Peyer's patch (tissue), 4 donors: ENCODE measurements around the gene STH. TPM values are rescaled to one million over a fixed set of nuclear protein-coding genes. Genes with fewer than 3 reads are reported as not detected.
A peak's percentile ranks its signal among the peaks of the same experiment; 100 is the strongest.
"Not testable (repeated sequence)": the region's sequence is repeated elsewhere in the genome, so short reads cannot be mapped to it uniquely, and the experiment has no call there.

Source experiments
- DNase-seq, 3 donors: peaks; one replicate each; pipeline ENCODE4 v3.0.0-alpha.2; 2017 to 2019
- H3K27ac ChIP-seq, 4 donors: fragments of 200-600 bp; sonication (generic); one replicate each; pipeline ENCODE4 v1.5.1; 2016 to 2019
- H3K27me3 ChIP-seq, 2 donors: fragments of 200-600 bp; sonication (generic); one replicate each; pipeline ENCODE4 v1.5.1; 2019
- H3K36me3 ChIP-seq, 3 donors: fragments of 200-600 bp; sonication (generic); one replicate each; pipeline ENCODE4 v1.5.1; 2016 to 2019
- H3K4me1 ChIP-seq, 4 donors: fragments of 200-600 bp; sonication (generic); one replicate each; pipeline ENCODE4 v1.5.1; 2016 to 2019
- H3K4me3 ChIP-seq, 4 donors: fragments of 200-600 bp; sonication (generic); 1 replicate in 3 of 4; 2 replicates in 1 of 4; pipeline ENCODE4 v1.5.1; 2016 to 2019; ENCODE audit warnings: mild to moderate bottlenecking in 1 of 4
- H3K9me3 ChIP-seq, 4 donors: fragments of 200-600 bp; sonication (generic); one replicate each; pipeline ENCODE4 v1.5.1; 2016 to 2019; ENCODE audit warnings: mild to moderate bottlenecking in 1 of 4
- CTCF ChIP-seq, 6 experiments: fragments of 450-650 bp in 4 of 6; fragments of 200-600 bp in 2 of 6; sonication (generic) in 1 of 6; IDR thresholded peaks; one replicate each; pipeline ENCODE4 v1.5.1; 2017 to 2019; ENCODE audit warnings: antibody characterized with exemption in 6 of 6, mild to moderate bottlenecking in 3 of 6, moderate library complexity in 1 of 6
- POLR2A ChIP-seq, 2 donors: fragments of 450-650 bp; IDR thresholded peaks; one replicate each; pipeline ENCODE4 v1.5.1; 2017; ENCODE audit warnings: antibody characterized with exemption in 2 of 2, mild to moderate bottlenecking in 2 of 2, moderate library complexity in 2 of 2
- total RNA-seq, 4 donors: library from RNA; depleted of rRNA; stranded (reverse); fragments of >200 nt; gene quantifications; one replicate each; pipeline ENCODE4 v1.1.0, GENCODE V29; 2016

The STH gene
- total RNA-seq, 4 donors from 2014 or later, result not detected

GRCh38 chr17:46001390-46002310, 2.6 kb downstream of the STH start:
- Histone ChIP-seq H3K4me1 (peaks cover 0 to 17% (median 0%) of the 10 kb centered on the region in 4 donors), H3K36me3 (no peaks in the 10 kb centered on the region), H3K27me3 (no peaks in the 10 kb centered on the region), H3K4me3 (no peak overlapping the region), H3K27ac (no peak overlapping the region), H3K9me3 (no peaks in the 10 kb centered on the region)
- no peak for DNase-seq
- TF ChIP-seq CTCF (IDR thresholded peaks at IDR 0.05), result no peak
- no peak for TF ChIP-seq POLR2A (IDR thresholded peaks at IDR 0.05)

- Histone ChIP-seq H3K4me3 (no peak overlapping the region), H3K4me1 (peaks cover 0 to 17% (median 0%) of the 10 kb centered on the region in 4 donors), H3K9me3 (no peaks in the 10 kb centered on the region), H3K27ac (no peak overlapping the region), H3K36me3 (no peaks in the 10 kb centered on the region), H3K27me3 (no peaks in the 10 kb centered on the region)
- peak; percentile 65 to 88 (median 66) for DNase-seq
- peak; percentile 93 to 97 (median 96) for TF ChIP-seq CTCF (IDR thresholded peaks at IDR 0.05)
- TF ChIP-seq POLR2A (IDR thresholded peaks at IDR 0.05), result no peak
These were observed 3.4 kb downstream of the STH start for GRCh38 chr17:46002311-46002972.

GRCh38 chr17:46002973-46003316, 3.9 kb downstream of the STH start:
- Histone ChIP-seq H3K36me3 (no peaks in the 10 kb centered on the region), H3K27me3 (no peaks in the 10 kb centered on the region), H3K9me3 (no peaks in the 10 kb centered on the region), H3K4me1 (peaks cover 0 to 17% (median 0%) of the 10 kb centered on the region in 4 donors), H3K27ac (no peak overlapping the region), H3K4me3 (no peak overlapping the region)
- no peak for TF ChIP-seq POLR2A (IDR thresholded peaks at IDR 0.05)
- TF ChIP-seq CTCF (IDR thresholded peaks at IDR 0.05), result no peak
- DNase-seq, result no peak

GRCh38 chr17:46003907-46004748, 5.1 kb downstream of the STH start:
- peak overlapping the region in 1 of 4 donors; percentile 10 for H3K27ac ChIP-seq
- no peaks in the 10 kb centered on the region for H3K9me3 ChIP-seq

GRCh38 chr17:46006082-46006481, 7.0 kb downstream of the STH start:
- H3K36me3 ChIP-seq, H3K4me3 ChIP-seq, H3K27ac ChIP-seq, H3K27me3 ChIP-seq, DNase-seq, H3K9me3 ChIP-seq: not testable (repeated sequence)
- peaks cover 0 to 17% (median 0%) of the 10 kb centered on the region in 4 donors for H3K4me1 ChIP-seq

More at GRCh38 chr17:46003907-46004748, 5.1 kb downstream of the STH start:
- peak in 2 of 3 donors; percentile 65 to 75 for DNase-seq
- Histone ChIP-seq H3K4me3 (no peak overlapping the region), H3K4me1 (peaks cover 0 to 17% (median 0%) of the 10 kb centered on the region in 4 donors), H3K27me3 (no peaks in the 10 kb centered on the region), H3K36me3 (no peaks in the 10 kb centered on the region)
- no peak for TF ChIP-seq POLR2A (IDR thresholded peaks at IDR 0.05)
- TF ChIP-seq CTCF (IDR thresholded peaks at IDR 0.05), result no peak
